AG04449 (cell line): Measurements from ENCODE around the gene SYTL4.

Source experiments
- CTCF ChIA-PET: fragments of 350-600 bp; formaldehyde crosslinking; extraction: SDS; loops from one replicate; lab custom pipeline; 2021; ENCODE audit warnings: antibody characterized with exemption; lab: Yijun Ruan, JAX
- POLR2A ChIA-PET: fragments of 400-600, 350-600 bp; formaldehyde crosslinking; extraction: SDS; loops from one replicate; lab custom pipeline; 2020; ENCODE audit warnings: antibody characterized with exemption, inconsistent platforms; lab: Yijun Ruan, JAX
- DNase-seq: peaks from one replicate; pipeline ENCODE4 v3.0.0-alpha.2; 2010; ENCODE audit warnings: low read depth, low spot score
- H3K4me3 ChIP-seq: 2 replicates; pipeline ENCODE4 v1.5.1; 2011; ENCODE audit warnings: low read depth, mild to moderate bottlenecking, control low read depth, low read length
- CTCF ChIP-seq: IDR thresholded peaks from one replicate; pipeline ENCODE4 v1.5.1; 2011; ENCODE audit warnings: mild to moderate bottlenecking, moderate library complexity, low read length, control low read depth, inconsistent platforms; ENCODE audit not compliant: insufficient read depth; ENCODE audit errors: missing control alignments

The SYTL4 gene

GRCh38 chrX:100648458-100649417, 83.2 kb downstream of the SYTL4 start:
- POLR2A ChIA-PET = interaction anchor here (1.0 kb wide), 1 partner anchor 23 kb away, joined by 4 read pairs; no protein-coding TSS in a partner anchor
- no peak overlapping the region for H3K4me3 ChIP-seq
- DNase-seq = no peak
- TF ChIP-seq CTCF = no peak
- CTCF ChIA-PET = interaction anchor here (0.9 to 3.4 kb wide), 6 partner anchors 12 to 36 kb away, joined by 3 to 24 read pairs (median 4); partner anchors contain the start of gene TSPAN6

- POLR2A ChIA-PET = no interaction called here
These were observed 84.2 kb downstream of the SYTL4 start for GRCh38 chrX:100647739-100648138.

GRCh38 chrX:100647095-100647494, 84.8 kb downstream of the SYTL4 start:
- no peak for TF ChIP-seq CTCF
- H3K4me3 ChIP-seq = no peak overlapping the region
- ChIA-PET POLR2A (no interaction called here), CTCF (interaction anchor here (0.8 to 3.4 kb wide), 5 partner anchors 11 to 121 kb away, joined by 3 to 24 read pairs (median 9); partner anchors contain the start of gene TSPAN6)
- DNase-seq = no peak

More at GRCh38 chrX:100647739-100648138, 84.2 kb downstream of the SYTL4 start:
- no peak for TF ChIP-seq CTCF
- CTCF ChIA-PET = interaction anchor here (1.4 to 3.4 kb wide), 4 partner anchors 23 to 121 kb away, joined by 3 to 24 read pairs (median 8); no protein-coding TSS in a partner anchor
- no peak for DNase-seq
- H3K4me3 ChIP-seq = no peak overlapping the region

- DNase-seq = no peak
- CTCF ChIA-PET = interaction anchor here (1.2 to 3.4 kb wide), 5 partner anchors 9 to 40 kb away, joined by 3 to 18 read pairs (median 3); partner anchors contain the start of gene TSPAN6
- POLR2A ChIA-PET = interaction anchor here (0.8 kb wide), 1 partner anchor 75 kb away, joined by 3 read pairs; no protein-coding TSS in a partner anchor
- TF ChIP-seq CTCF = no peak
- H3K4me3 ChIP-seq = peak overlapping the region; percentile 53
These were observed 86.8 kb downstream of the SYTL4 start for GRCh38 chrX:100645106-100645505.

- peak within 1 kb of the TSS; percentile 53 for H3K4me3 ChIP-seq
- CTCF ChIA-PET = interaction anchor here (1.2 to 3.4 kb wide), 6 partner anchors 8 to 133 kb away, joined by 3 to 18 read pairs (median 4); partner anchors contain the start of gene TSPAN6
- DNase-seq = peak; percentile 73
- TF ChIP-seq CTCF = no peak
- POLR2A ChIA-PET = interaction anchor here (0.8 kb wide), 1 partner anchor 76 kb away, joined by 3 read pairs; no protein-coding TSS in a partner anchor
These were observed 87.7 kb downstream of the SYTL4 start, which contains the start of gene SRPX2 for GRCh38 chrX:100643956-100644860. Gene SRPX2 (plus strand): TSS chrX:100644199. CDS start chrX:100646323, 2,124 bp downstream.
